ENCODE measurements around the gene PBX1. TPM values are rescaled to one million over a fixed set of nuclear protein-coding genes. Genes with fewer than 3 reads are reported as not detected.

PBX1 gene
- total RNA-seq, 8 experiments from 2014 or later, result 27.8 to 268 (median 147) TPM

DNA sequence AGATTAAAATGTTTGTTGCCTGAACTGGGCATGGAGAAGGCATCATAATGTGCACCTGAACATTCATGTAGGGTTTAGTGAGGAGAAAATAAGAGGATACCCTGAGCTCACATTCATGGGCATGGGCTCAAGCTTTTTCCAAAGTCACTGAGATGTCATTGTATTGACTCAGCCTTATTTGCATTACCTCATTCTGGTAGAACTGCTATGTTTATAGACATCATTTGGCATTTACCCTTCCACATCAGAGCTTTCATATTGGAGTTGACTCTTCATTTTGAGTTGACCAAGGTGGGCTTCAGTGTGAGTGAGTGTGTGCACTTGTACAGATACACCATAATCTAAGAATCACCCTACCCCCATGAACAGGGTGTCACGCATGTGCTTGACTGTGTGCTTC is 143.2 kb downstream of the PBX1 start:
- 80 to 100% methylated on average over 1 of the region's 1 CpG; no CpG with 5 or more reads in 8 of the 10 experiments for WGBS, 10 experiments
- H3K4me1 ChIP-seq (replicated peaks in 1 of 2), result peaks cover 86 to 100% of the 10 kb centered on the region in 2 donors
- in situ Hi-C loops (cut with MboI; ENCODE audit: low pct_unique_long_range_greater_than_20kb in 2 of 9, low sequenced_read_pairs in 9 of 9, unreplicated experiment in 9 of 9), result no loop called here
- H3K27ac ChIP-seq, result peak overlapping the region; percentile 83 to 95
- H3K4me3 ChIP-seq, result no peak overlapping the region
- ATAC-seq (replicated peaks in 6 of 8), result peak in 4 of 8 experiments; percentile 27 to 35 (median 32)

DNA sequence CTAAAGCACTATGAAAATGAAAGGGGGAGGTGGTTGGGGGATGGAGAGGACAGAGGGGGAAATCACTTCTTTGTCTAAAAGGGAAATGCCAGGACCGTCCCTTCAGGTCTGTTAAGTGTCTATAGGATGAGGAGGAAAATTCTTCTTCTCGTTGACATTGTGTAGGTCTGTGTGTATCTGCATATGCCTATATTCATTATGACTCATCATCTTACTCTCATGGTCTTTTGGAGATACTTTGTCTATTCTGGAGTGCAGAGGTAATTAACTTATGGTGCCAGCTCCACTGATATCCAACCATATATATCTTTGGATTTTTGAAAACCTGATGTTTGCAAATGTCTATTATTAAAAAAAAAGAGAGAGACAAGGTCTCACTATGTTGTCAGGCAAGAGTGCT is 143.7 kb downstream of the PBX1 start:
- ATAC-seq (replicated peaks in 6 of 8), result peak in 3 of 8 experiments; percentile 6 to 27 (median 12)
- in situ Hi-C loops (cut with MboI; ENCODE audit: low pct_unique_long_range_greater_than_20kb in 2 of 9, low sequenced_read_pairs in 9 of 9, unreplicated experiment in 9 of 9), result no loop called here
- WGBS, 10 experiments, result 0 to 80% (median 31%) methylated on average over 1 to 2 of the region's 2 CpGs; no CpG with 5 or more reads in 6 of the 10 experiments
- Histone ChIP-seq H3K27ac (peak overlapping the region; percentile 83 to 95), H3K4me1 (replicated peaks in 1 of 2) (peaks cover 90 to 100% of the 10 kb centered on the region in 2 donors), H3K4me3 (no peak overlapping the region)

DNA sequence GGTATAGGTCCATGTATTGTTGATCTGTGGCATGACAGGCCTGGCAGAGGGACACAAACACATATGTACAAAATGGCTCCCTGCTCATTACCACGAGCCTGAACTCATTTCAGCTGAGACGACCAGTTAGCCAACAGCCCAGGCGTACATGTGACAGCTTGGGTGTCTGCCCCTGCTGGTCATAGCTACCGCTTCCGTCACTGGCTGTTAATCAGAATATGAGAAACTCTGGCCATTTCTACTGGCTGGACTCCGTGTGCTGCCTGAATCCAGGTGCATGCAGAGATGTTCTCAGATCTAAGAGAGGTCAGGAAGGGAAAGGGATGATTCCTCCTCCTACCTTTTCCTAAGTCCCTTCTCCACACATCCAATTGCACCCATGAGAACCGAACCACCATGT is 144.5 kb downstream of the PBX1 start:
- H3K4me1 ChIP-seq (replicated peaks in 1 of 2), result peaks cover 95 to 100% of the 10 kb centered on the region in 2 donors
- in situ Hi-C loops (cut with MboI; ENCODE audit: low pct_unique_long_range_greater_than_20kb in 2 of 9, low sequenced_read_pairs in 9 of 9, unreplicated experiment in 9 of 9), result no loop called here
- 26 to 87% (median 74%) methylated on average over 1 to 6 of the region's 7 CpGs; no CpG with 5 or more reads in 1 of the 10 experiments for WGBS, 10 experiments
- ATAC-seq (replicated peaks in 6 of 8), result peak in 5 of 8 experiments; percentile 66 to 82 (median 76)
- peak overlapping the region; percentile 83 to 95 for H3K27ac ChIP-seq
- peak overlapping the region in 2 of 5 donors; percentile 10 to 18 for H3K4me3 ChIP-seq

DNA sequence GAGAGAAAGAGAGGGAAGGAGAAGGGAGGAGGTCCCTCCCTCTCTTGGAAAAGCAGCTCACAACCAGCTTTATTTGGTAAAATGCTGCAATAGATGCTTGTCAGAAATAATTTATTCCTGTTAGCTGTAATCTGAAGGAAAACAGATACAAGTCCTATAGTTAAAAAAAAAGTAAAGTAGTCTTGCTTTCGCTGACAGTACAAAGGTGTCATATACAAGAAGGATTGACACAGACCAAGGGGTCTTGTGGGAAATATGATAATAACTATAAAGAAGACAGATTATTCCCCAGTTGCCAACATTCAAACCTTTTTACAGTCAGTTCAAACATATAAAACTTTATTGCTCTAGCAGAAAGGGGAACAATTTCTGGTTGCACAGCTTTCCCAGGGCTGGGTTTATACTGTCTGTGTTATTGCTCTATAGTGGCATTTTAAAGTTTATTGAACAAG is 145.0 kb downstream of the PBX1 start:
- WGBS, 10 experiments, result 42 to 100% (median 55%) methylated on average over 1 of the region's 1 CpG; no CpG with 5 or more reads in 5 of the 10 experiments
- peak overlapping the region in 2 of 5 donors; percentile 10 to 18 for H3K4me3 ChIP-seq

DNA sequence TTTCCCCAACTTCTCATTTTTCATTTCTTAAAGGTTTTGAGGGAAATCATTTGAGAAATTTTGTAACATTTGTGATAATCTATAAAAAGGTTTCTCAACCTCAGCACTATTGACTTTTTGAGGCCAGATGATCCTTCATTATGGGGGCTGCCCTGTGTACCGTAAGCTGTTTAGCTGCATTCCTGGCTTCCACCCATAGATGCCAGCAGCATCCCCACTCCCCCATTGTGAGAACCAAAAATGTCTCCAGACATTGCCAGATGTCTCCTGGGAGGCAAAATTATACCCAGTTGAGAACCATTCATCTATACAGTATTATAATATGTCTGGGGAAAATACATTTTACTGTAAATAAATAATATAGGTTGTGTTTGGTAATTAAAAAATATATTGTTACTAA is 146.0 kb downstream of the PBX1 start:
- in situ Hi-C loops (cut with MboI; ENCODE audit: low pct_unique_long_range_greater_than_20kb in 2 of 9, low sequenced_read_pairs in 9 of 9, unreplicated experiment in 9 of 9), result no loop called here
- Histone ChIP-seq H3K27ac (no peak overlapping the region), H3K4me1 (replicated peaks in 1 of 2) (peaks cover 83 to 88% of the 10 kb centered on the region in 2 donors), H3K4me3 (no peak overlapping the region)
- ATAC-seq (replicated peaks in 6 of 8), result peak in 4 of 8 experiments; percentile 7 to 19 (median 13)
- WGBS, 10 experiments, result 40 to 100% (median 63%) methylated on average over 1 of the region's 1 CpG; no CpG with 5 or more reads in 5 of the 10 experiments

More for the DNA sequence above, 145.0 kb downstream of the PBX1 start:
- in situ Hi-C loops (cut with MboI; ENCODE audit: low pct_unique_long_range_greater_than_20kb in 2 of 9, low sequenced_read_pairs in 9 of 9, unreplicated experiment in 9 of 9), result no loop called here
- Histone ChIP-seq H3K27ac (peak overlapping the region; percentile 83 to 95), H3K4me1 (replicated peaks in 1 of 2) (peaks cover 90 to 98% of the 10 kb centered on the region in 2 donors)
- peak in 5 of 8 experiments; percentile 2 to 57 (median 46) for ATAC-seq (replicated peaks in 6 of 8)

DNA sequence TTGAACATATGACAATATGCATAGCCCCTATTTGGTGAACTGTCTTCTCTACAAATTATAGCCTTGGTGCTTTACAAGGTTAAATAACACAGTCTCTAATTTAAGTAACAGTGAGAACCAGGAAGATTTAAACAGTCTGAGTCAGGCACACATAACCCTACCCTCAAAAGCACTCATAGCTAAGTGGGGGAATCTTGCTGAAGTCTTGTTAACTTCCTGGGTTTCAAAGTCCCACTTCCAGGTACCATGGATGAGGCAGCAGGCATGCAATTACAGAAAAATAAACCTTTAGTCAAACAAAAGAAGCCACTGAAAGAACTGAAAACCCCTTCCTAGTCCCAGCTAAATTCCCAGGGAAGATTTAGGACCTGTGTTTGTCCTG is 147.6 kb downstream of the PBX1 start:
- Histone ChIP-seq H3K4me1 (replicated peaks in 1 of 2) (peaks cover 75 to 78% of the 10 kb centered on the region in 2 donors), H3K27ac (peak overlapping the region; percentile 32 to 60), H3K4me3 (no peak overlapping the region)
- in situ Hi-C loops (cut with MboI; ENCODE audit: low pct_unique_long_range_greater_than_20kb in 2 of 9, low sequenced_read_pairs in 9 of 9, unreplicated experiment in 9 of 9), result no loop called here
- peak in 1 of 8 experiments; percentile 13 for ATAC-seq (replicated peaks in 6 of 8)

DNA sequence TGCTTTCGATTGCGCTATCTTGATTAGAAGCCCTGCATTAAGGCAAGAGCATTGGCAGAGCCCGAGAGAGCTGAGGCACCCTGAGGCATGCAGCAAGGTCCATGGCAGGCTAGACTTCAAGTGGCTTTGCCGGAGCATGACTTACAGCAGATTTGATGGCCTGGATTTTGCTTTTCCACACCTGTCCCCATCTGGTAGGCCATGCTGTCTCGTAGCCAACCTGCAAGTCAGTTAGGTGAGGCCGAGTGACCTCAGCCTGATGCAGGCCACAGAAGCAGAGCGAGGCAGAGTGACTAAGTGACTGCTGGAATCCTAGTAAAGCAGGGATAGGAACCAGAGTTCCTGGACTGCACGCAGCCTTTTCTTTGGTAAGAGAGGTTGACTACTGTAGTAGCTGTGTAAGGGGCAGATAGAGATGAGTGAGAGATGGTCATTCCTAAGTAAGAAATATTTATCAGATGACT is 148.9 kb downstream of the PBX1 start:
- peak in 3 of 8 experiments; percentile 3 to 23 (median 23) for ATAC-seq (replicated peaks in 6 of 8)

DNA sequence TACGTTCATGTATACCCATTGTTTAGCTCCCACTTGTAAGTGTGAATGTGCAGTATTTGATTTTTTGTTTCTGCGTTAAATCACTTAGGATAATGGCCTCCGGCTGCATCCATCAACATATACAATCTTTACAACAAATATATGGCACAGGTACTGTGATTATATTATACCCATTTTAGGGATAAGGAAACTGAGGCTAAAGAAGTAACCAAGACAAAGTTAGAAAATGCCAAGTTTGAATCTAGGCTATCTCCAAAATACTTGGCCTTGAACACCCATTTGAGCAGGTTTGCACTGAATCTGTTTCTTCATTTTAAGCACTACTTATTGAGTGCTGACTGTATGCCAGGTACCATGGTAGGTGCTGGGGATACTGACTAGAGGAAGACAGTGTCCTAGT is 149.6 kb downstream of the PBX1 start:
- no peak for ATAC-seq (replicated peaks in 6 of 8)
- in situ Hi-C loops (cut with MboI; ENCODE audit: low pct_unique_long_range_greater_than_20kb in 2 of 9, low sequenced_read_pairs in 9 of 9, unreplicated experiment in 9 of 9), result no loop called here
- WGBS, 10 experiments, result 86 to 100% (median 92%) methylated on average over 2 to 3 of the region's 3 CpGs; no CpG with 5 or more reads in 1 of the 10 experiments
- H3K4me1 ChIP-seq (replicated peaks in 1 of 2), result peaks cover 75 to 79% of the 10 kb centered on the region in 2 donors
- no peak overlapping the region for H3K27ac ChIP-seq
- H3K4me3 ChIP-seq, result no peak overlapping the region

More for the DNA sequence above, 148.9 kb downstream of the PBX1 start:
- H3K4me3 ChIP-seq, result no peak overlapping the region
- H3K4me1 ChIP-seq (replicated peaks in 1 of 2), result peaks cover 75 to 79% of the 10 kb centered on the region in 2 donors
- 53 to 100% (median 90%) methylated on average over 2 to 8 of the region's 8 CpGs; no CpG with 5 or more reads in 2 of the 10 experiments for WGBS, 10 experiments
- in situ Hi-C loops (cut with MboI; ENCODE audit: low pct_unique_long_range_greater_than_20kb in 2 of 9, low sequenced_read_pairs in 9 of 9, unreplicated experiment in 9 of 9), result no loop called here
- peak overlapping the region; percentile 32 to 60 for H3K27ac ChIP-seq

DNA sequence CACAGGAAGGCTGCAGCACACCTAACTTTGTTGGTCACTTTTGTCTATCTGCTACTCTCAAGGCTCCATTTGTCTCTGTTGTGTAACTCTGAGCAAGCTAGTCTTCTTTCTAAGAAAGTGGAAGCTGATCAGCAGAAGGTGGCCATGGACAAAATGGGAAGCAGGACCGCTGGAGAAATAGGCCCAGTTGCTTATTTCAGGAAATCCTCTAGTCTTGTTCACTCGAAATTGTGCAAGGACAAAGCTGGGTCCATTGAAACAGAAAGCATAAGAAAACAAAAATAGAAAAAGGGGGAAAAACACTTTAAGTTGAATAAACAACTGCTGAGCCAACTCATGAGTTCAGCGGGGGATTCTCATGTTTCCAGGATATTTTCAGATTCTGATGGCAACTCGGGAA is 150.1 kb downstream of the PBX1 start:
- no peak for ATAC-seq (replicated peaks in 6 of 8)
- in situ Hi-C loops (cut with MboI; ENCODE audit: low pct_unique_long_range_greater_than_20kb in 2 of 9, low sequenced_read_pairs in 9 of 9, unreplicated experiment in 9 of 9), result no loop called here
- Histone ChIP-seq H3K27ac (no peak overlapping the region), H3K4me1 (replicated peaks in 1 of 2) (peaks cover 75 to 76% of the 10 kb centered on the region in 2 donors), H3K4me3 (no peak overlapping the region)
- WGBS, 10 experiments, result 63 to 100% (median 88%) methylated on average over 3 to 4 of the region's 4 CpGs; no CpG with 5 or more reads in 1 of the 10 experiments

DNA sequence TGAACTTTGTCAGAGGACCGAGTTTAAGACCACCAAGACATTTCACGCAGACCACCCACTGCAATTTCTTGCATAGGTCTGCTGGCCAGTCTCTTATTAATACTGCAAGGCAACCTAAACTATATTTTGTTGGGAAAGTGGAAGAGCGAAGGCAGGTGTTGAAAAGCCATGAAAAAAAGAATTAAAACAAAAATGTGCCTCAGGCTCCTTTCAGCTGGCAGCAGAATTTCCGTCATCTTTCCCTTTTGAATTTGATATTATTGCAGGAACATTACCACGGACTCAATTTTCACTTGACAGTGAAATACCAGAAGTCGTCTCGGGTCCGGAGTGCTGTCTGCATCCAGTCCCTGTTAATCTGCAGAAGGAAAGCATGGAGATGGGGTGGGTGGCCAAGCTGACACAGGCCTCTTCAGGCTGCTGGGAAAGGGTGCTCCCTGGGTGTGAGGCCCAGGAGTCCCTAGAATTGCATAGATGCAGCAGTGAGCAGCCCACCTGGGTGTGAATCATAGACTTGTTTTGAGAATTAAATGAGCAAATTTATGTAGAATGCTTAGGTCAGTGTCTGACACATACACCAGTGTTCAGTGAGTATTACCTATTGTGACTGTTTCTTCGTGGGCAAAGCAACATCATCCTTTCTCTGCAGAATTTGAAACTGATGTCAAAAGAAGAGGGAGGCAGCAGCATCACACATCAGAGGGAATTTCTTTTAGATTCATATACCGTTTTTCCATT is 150.7 kb downstream of the PBX1 start:
- in situ Hi-C loops (cut with MboI; ENCODE audit: low pct_unique_long_range_greater_than_20kb in 2 of 9, low sequenced_read_pairs in 9 of 9, unreplicated experiment in 9 of 9), result no loop called here
- no peak overlapping the region for H3K27ac ChIP-seq
- peaks cover 72 to 75% of the 10 kb centered on the region in 2 donors for H3K4me1 ChIP-seq (replicated peaks in 1 of 2)
- ATAC-seq (replicated peaks in 6 of 8), result peak in 5 of 8 experiments; percentile 17 to 52 (median 38)
- no peak overlapping the region for H3K4me3 ChIP-seq
- 17 to 95% (median 80%) methylated on average over 2 to 10 of the region's 10 CpGs for WGBS, 10 experiments

DNA sequence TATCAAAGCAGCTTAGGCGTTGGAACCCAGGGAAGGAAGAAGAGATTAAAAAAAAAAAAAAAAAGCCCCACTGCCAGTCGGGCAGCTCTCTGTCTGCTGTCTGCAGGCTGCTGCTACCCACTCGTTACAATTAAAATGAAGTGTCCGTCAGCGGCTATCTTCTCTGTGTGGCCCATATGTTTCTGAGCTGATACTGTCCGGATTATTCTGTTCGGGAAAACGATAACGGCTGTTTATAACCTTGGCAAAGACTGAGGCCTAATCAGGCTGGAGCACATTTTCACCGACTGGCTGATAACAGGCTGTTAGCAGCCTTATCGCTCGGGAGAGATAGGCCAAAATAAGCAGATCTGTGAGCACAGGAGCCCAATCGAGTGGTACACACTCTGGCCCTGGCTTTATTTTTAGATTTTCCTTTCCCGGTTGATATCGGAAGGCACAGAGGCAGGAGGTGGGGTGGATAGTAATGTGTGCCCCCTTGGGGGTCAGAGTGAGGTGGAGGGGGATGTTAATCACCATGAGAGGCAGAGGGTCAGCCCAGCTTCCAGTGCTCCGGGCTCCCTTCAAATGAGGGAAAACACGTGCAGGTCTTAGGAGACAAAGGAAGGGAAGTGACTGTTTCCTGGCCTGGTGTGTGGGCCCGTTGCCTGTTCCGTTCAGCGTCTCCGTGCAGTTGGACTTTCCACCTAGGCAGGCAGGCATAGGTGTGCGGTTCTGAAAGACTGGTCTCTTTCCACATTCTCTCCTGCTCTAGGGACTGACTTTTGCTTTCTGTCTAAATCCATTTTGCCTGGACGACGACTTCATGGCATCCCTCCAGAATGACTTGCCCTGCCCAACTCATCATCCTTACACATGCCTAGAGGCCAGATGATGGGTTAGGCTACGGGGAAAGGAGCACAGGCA is 153.4 kb downstream of the PBX1 start:
- ATAC-seq (replicated peaks in 6 of 8), result peak; percentile 10 to 82 (median 49)

DNA sequence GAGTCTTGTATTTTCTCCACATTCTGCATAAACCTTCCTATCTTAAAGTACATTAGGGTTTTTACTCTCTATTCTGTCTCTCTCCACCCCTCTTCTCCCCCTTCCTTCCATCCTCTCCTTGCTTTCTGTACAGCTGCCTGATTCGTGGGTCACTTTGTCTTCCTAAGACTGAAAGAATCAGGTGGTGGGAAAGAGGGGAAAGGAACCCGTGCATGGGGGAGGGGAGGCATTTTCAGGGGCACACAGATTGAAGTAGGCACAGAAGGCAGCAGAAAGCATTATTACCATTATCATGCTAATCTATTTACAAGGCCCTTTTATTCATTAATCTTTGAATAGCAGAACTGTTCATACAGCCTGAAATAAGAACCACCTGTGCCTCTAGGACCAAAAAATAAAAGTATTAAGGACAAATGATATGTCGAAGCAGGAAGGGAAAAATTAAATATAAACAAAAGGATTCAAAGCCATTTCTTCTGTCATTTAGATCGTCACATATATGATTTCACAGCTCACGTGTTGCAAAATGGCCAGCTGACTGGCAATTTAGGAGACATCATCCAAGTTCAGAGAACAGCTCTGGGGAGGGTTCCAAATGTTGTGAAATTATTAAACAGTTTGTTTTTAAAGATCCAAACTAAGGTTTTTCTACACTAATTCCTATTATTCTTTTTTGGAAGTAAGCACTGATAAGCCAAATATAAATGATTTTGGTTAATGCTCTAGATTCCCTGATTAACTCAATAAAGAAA is 154.6 kb downstream of the PBX1 start:
- H3K4me3 ChIP-seq, result no peak overlapping the region
- H3K27ac ChIP-seq, result no peak overlapping the region
- peaks cover 36 to 49% of the 10 kb centered on the region in 2 donors for H3K4me1 ChIP-seq (replicated peaks in 1 of 2)
- WGBS, 10 experiments, result 0 to 93% (median 63%) methylated on average over 1 to 5 of the region's 5 CpGs
- in situ Hi-C loops (cut with MboI; ENCODE audit: low pct_unique_long_range_greater_than_20kb in 2 of 9, low sequenced_read_pairs in 9 of 9, unreplicated experiment in 9 of 9), result no loop called here
- ATAC-seq (replicated peaks in 6 of 8), result peak in 5 of 8 experiments; percentile 22 to 59 (median 48)

More for the DNA sequence above, 153.4 kb downstream of the PBX1 start:
- Histone ChIP-seq H3K4me3 (no peak overlapping the region), H3K27ac (peak overlapping the region; percentile 43 to 77), H3K4me1 (replicated peaks in 1 of 2) (peaks cover 47 to 61% of the 10 kb centered on the region in 2 donors)
- 60 to 96% (median 71%) methylated on average over 3 to 20 of the region's 25 CpGs; no CpG with 5 or more reads in 2 of the 10 experiments for WGBS, 10 experiments
- in situ Hi-C loops (cut with MboI; ENCODE audit: low pct_unique_long_range_greater_than_20kb in 2 of 9, low sequenced_read_pairs in 9 of 9, unreplicated experiment in 9 of 9), result no loop called here
